HG02970 (cell line): Measurements from ENCODE around the gene GAGE10.
"Not testable (repeated sequence)": the region's sequence is repeated elsewhere in the genome, so short reads cannot be mapped to it uniquely, and the experiment has no call there.

ENCODE experiments used
- ATAC-seq: cut with Tn5 transposase; IDR thresholded peaks from one replicate; pipeline ENCODE4 v1.9.1; 2021; ENCODE audit warnings: mild to moderate bottlenecking, moderate library complexity, moderate number of reproducible peaks; ENCODE audit not compliant: unreplicated experiment, low FRiP score

Gene GAGE10

DNA sequence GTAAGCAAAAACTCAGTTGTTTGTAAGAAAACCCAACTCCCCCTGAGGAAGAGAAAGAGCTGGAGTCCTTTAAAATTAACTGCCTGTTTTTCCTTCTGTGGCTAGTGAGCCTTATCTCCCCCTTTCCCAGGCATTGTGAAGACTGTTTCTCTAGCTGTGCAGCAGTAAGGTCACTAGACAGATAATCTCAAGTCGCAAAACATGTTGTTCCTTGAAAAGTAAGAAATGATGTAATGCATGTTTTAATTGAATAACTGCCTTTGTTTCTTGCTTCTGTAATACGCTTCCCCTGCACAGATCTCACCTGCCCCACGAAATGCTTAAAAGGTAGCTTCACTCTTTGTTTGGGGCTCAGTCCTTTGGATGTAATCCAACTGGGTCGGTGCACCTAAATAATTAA, 12.6 kb downstream of the GAGE10 start:
- ATAC-seq: no peak

- ATAC-seq: not testable (repeated sequence)
These were observed 18.3 kb downstream of the GAGE10 start, which contains the start of gene GAGE12J for GRCh38 chrX:49321737-49322136. Gene GAGE12J (plus strand): TSS chrX:49322037. CDS start chrX:49323194, 1,157 bp downstream.

GRCh38 chrX:49322266-49322665, 18.8 kb downstream of the GAGE10 start:
- ATAC-seq: not testable (repeated sequence)

DNA sequence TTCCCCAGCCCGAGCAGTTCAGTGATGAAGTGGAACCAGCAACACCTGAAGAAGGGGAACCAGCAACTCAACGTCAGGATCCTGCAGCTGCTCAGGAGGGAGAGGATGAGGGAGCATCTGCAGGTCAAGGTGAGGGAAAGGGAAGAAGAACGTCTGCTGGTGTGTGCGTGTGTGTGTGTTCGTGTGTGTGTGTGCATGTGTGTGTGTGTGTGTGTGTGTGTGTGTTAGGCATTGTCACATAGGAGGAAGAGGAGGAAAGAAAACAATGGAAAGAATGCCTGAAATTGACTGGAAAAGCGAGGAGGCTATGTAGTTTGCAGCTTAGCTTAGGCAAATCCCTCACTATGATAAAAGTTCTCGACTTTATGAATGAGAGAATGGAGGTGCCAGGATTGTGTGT, 20.3 kb downstream of the GAGE10 start:
- not testable (repeated sequence) for ATAC-seq

- ATAC-seq: not testable (repeated sequence)
These were observed 27.0 kb downstream of the GAGE10 start for GRCh38 chrX:49330421-49330820.

DNA sequence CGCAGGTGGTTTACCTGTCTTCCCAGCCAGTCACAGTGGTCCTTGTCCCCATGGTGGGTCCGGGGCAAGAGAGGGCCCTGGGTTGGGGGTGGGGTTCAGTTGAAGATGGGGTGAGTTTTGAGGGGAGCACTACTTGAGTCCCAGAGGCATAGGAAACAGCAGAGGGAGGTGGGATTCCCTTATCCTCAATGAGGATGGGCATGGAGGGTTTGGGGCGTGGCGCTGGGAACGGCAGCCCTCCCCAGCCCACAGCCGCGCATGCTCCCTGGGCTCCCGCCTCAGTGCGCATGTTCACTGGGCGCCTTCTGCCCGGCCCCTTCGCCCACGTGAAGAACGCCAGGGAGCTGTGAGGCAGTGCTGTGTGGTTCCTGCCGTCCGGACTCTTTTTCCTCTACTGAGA, 27.8 kb downstream of the GAGE10 start, which contains the start of gene GAGE13:
TSS of gene GAGE13 (plus strand) at position 301 of the 400 bp plus-strand sequence. CDS start 1,156 bp downstream, outside the sequence.
- not testable (repeated sequence) for ATAC-seq

- ATAC-seq: not testable (repeated sequence)
These were observed 28.4 kb downstream of the GAGE10 start for GRCh38 chrX:49331841-49332240.

- ATAC-seq: not testable (repeated sequence)
These were observed 38.0 kb downstream of the GAGE10 start for GRCh38 chrX:49341449-49341848.

DNA sequence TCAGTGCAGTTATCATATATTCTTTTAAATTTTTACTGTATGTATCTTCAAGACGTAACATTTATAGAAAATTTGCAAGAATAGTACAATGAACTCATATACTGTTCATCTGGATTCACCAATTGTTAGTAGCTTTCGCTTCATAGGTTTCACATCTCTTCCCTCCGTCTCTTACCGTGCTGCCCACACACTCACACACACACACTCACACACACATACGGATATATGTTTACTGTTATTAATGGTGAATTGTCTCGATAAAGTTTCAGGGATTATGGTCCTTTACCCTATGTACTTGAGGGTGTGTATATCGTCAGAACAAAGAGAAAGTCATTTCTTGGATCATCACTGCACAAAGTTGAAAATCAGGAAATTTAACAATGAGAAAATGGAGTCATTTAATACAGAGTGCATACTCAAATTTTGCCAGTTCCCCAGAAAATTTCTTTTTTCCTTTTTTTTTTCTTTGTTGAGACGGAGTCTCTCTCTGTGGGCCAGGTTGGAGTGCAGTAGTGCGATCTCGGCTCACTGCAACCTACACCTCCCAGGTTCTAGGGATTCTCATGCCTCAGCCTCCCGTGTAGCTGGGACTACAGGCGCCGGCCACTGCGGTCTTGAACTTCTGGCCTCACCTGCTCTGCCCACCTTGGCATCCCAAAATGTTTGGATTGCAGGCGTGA, 41.2 kb downstream of the GAGE10 start:
- not testable (repeated sequence) for ATAC-seq

GRCh38 chrX:49345402-49345801, 42.0 kb downstream of the GAGE10 start:
- ATAC-seq: not testable (repeated sequence)

DNA sequence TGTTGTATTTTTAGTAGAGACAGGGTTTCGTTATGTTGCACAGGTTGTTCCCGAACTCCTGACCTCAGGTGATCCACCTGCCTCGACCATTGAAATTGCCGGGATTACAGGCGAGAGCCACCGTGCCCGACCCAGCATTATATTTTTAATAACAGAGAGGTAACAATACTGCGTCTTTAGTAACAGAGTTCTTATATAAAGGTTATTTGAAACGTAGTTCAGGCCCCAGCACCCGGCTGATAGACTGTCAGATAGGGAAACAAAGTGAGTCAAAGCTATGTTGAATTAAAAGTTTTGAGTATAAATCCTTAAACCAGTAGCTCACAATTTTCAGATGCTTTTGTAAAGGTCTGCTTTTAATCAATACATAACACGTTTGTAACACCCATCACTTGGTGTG, 42.7 kb downstream of the GAGE10 start:
- ATAC-seq: not testable (repeated sequence)
